ENCODE measurements around the gene PLSCR4.

GRCh38 chr3:146227486-146227885 lies 23.4 kb downstream of the PLSCR4 start:
- TF ChIP-seq CTCF (IDR thresholded peaks at IDR 0.05) (no peak), POLR2A (IDR thresholded peaks at IDR 0.05) (no peak)

All from transverse colon (tissue), 3 donors.